Tibial nerve (tissue), 4 donors: ENCODE results near the gene DDAH2.
A peak's percentile ranks its signal among the peaks of the same experiment; 100 is the strongest.

ENCODE experiments used
- EP300 ChIP-seq, 2 donors: sonication (generic); formaldehyde crosslinking; IDR thresholded peaks; one replicate each; pipeline ENCODE4 v1.6.1; 2017; ENCODE audit warnings: antibody characterized with exemption in 2 of 2, mild to moderate bottlenecking in 1 of 2
- POLR2A ChIP-seq, 2 donors: fragments of 450-650 bp; IDR thresholded peaks; one replicate each; pipeline ENCODE4 v1.6.1; 2017; ENCODE audit warnings: antibody characterized with exemption in 2 of 2, mild to moderate bottlenecking in 2 of 2, moderate library complexity in 2 of 2
- TF ChIP-seq, protein P1 (sequence below), 5 experiments: fragments of 200-600 bp in 3 of 5; fragments of 450-650 bp in 2 of 5; sonication (generic) in 3 of 5; IDR thresholded peaks; one replicate each; pipeline ENCODE4 v1.5.1; 2016 to 2019; ENCODE audit warnings: antibody characterized with exemption in 5 of 5, mild to moderate bottlenecking in 3 of 5, moderate library complexity in 2 of 5

DNA sequence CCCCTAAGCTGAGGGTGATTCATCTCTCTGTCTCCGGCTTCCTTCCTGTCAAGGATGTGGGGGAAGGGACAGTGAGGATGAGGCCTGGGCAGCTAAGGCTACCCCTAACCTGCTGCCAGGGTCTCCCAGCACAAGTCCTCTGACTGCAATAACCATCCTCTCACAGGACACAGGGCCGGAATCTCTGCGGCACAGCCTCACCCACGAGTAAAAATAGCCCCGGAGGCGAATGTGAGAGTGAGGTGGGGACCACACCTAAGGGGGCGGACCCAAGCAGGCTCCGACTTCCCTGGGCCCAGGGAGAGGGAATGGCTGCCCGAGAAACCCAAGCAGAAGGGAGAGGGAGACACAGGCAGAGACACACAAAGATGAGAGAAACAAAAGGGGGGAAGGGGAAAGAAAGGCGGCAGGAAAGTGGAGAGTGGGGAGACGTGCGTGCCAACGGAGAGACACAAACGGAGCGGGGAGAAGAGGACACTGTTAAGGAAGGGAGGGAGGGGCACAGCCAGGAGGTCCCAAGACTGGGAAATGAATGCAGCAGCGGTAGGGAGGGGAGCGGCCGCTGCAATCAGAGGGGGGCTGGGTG, 5.8 kb upstream of the DDAH2 start:
- TF ChIP-seq, protein P1, sequence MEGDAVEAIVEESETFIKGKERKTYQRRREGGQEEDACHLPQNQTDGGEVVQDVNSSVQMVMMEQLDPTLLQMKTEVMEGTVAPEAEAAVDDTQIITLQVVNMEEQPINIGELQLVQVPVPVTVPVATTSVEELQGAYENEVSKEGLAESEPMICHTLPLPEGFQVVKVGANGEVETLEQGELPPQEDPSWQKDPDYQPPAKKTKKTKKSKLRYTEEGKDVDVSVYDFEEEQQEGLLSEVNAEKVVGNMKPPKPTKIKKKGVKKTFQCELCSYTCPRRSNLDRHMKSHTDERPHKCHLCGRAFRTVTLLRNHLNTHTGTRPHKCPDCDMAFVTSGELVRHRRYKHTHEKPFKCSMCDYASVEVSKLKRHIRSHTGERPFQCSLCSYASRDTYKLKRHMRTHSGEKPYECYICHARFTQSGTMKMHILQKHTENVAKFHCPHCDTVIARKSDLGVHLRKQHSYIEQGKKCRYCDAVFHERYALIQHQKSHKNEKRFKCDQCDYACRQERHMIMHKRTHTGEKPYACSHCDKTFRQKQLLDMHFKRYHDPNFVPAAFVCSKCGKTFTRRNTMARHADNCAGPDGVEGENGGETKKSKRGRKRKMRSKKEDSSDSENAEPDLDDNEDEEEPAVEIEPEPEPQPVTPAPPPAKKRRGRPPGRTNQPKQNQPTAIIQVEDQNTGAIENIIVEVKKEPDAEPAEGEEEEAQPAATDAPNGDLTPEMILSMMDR (IDR thresholded peaks at IDR 0.05) = no peak
- TF ChIP-seq POLR2A (IDR thresholded peaks at IDR 0.05) (peak; percentile 2 to 48), EP300 (IDR thresholded peaks at IDR 0.05) (peak in 1 of 2 donors; percentile 58)
